HEK293 (cell line): Measurements from ENCODE around the gene SUCO.

Source experiments
- CTCF ChIA-PET: fragments of 350-600 bp; formaldehyde crosslinking; extraction: SDS; loops from one replicate; lab custom pipeline; 2021; ENCODE audit warnings: antibody characterized with exemption; lab: Yijun Ruan, JAX
- POLR2A ChIA-PET: fragments of 300-600 bp; formaldehyde crosslinking; extraction: SDS; loops from one replicate; lab custom pipeline; 2020; ENCODE audit warnings: antibody characterized with exemption, inconsistent platforms; lab: Yijun Ruan, JAX
- H3K27ac ChIP-seq: fragments of 200-500 bp; sonication (Bioruptor generic); 2 replicates; pipeline ENCODE4 v1.5.1; 2014; ENCODE audit warnings: low read depth, low read length, control low read depth, inconsistent platforms; ENCODE audit errors: extremely low read depth
- H3K36me3 ChIP-seq, 2 experiments: fragments of 200-500 bp in 1 of 2; sonication (Bioruptor generic) in 1 of 2; 1 replicate in 1 of 2; 2 replicates in 1 of 2; pipeline ENCODE4 v1.5.1; 2014 to 2017; ENCODE audit warnings: inconsistent platforms in 2 of 2, low read length in 2 of 2; ENCODE audit not compliant: control insufficient read depth in 2 of 2, insufficient read depth in 1 of 2
- H3K4me1 ChIP-seq: fragments of 200-500 bp; sonication (Bioruptor generic); 2 replicates; pipeline ENCODE4 v1.5.1; 2014; ENCODE audit warnings: mild to moderate bottlenecking, low read length, inconsistent platforms; ENCODE audit not compliant: control insufficient read depth, insufficient read depth
- H3K4me3 ChIP-seq: 2 replicates; pipeline ENCODE4 v1.5.1; 2011; ENCODE audit warnings: low read depth, mild to moderate bottlenecking, control low read depth, low read length, moderate library complexity
- H3K9me3 ChIP-seq: fragments of 200-500 bp; sonication (Bioruptor generic); 2 replicates; pipeline ENCODE4 v1.5.1; 2014; ENCODE audit warnings: low read depth, low read length, inconsistent platforms; ENCODE audit not compliant: control insufficient read depth, insufficient read depth
- BCL11A ChIP-seq: fragments of 450-650 bp; formaldehyde crosslinking; IDR thresholded peaks from 2 replicates; pipeline ENCODE4 v1.5.1; 2016; ENCODE audit warnings: low read depth, missing biosample characterization, missing genetic modification characterization
- SETDB1 ChIP-seq: IDR thresholded peaks from one replicate; pipeline ENCODE4 v1.6.1; 2017; ENCODE audit warnings: mild to moderate bottlenecking, low read length, moderate library complexity, mixed read lengths; ENCODE audit not compliant: insufficient read length
- SP2 ChIP-seq: fragments of 450-650 bp; formaldehyde crosslinking; IDR thresholded peaks from 2 replicates; pipeline ENCODE4 v1.5.1; 2016; ENCODE audit warnings: missing biosample characterization, missing genetic modification characterization
- ZBTB10 ChIP-seq: fragments of 450-650 bp; formaldehyde crosslinking; IDR thresholded peaks from 2 replicates; pipeline ENCODE4 v1.5.1; 2016; ENCODE audit warnings: missing biosample characterization, missing genetic modification characterization
- ZBTB48 ChIP-seq: fragments of 450-650 bp; formaldehyde crosslinking; IDR thresholded peaks from 2 replicates; pipeline ENCODE4 v1.5.1; 2016; ENCODE audit warnings: missing biosample characterization, missing genetic modification characterization
- ZFP41 ChIP-seq: fragments of 450-650 bp; formaldehyde crosslinking; IDR thresholded peaks from 2 replicates; pipeline ENCODE4 v1.5.1; 2016; ENCODE audit warnings: missing biosample characterization, missing genetic modification characterization, borderline replicate concordance
- ZNF132 ChIP-seq: fragments of 450-650 bp; formaldehyde crosslinking; IDR thresholded peaks from 2 replicates; pipeline ENCODE4 v1.5.1; 2017; ENCODE audit warnings: missing biosample characterization, missing genetic modification characterization, borderline replicate concordance
- ZNF175 ChIP-seq: fragments of 450-650 bp; formaldehyde crosslinking; IDR thresholded peaks from 2 replicates; pipeline ENCODE4 v1.5.1; 2016; ENCODE audit warnings: missing biosample characterization, missing genetic modification characterization
- ZNF221 ChIP-seq: fragments of 450-650 bp; formaldehyde crosslinking; IDR thresholded peaks from 2 replicates; pipeline ENCODE4 v1.5.1; 2017; ENCODE audit warnings: missing biosample characterization, missing genetic modification characterization, borderline replicate concordance
- ZNF292 ChIP-seq: fragments of 450-650 bp; formaldehyde crosslinking; IDR thresholded peaks from 2 replicates; pipeline ENCODE4 v1.5.1; 2016; ENCODE audit warnings: low read depth, missing biosample characterization, missing genetic modification characterization, borderline replicate concordance
- ZNF510 ChIP-seq: fragments of 450-650 bp; formaldehyde crosslinking; IDR thresholded peaks from 2 replicates; pipeline ENCODE4 v1.5.1; 2018; ENCODE audit warnings: mild to moderate bottlenecking, missing genetic modification characterization, missing biosample characterization; ENCODE audit not compliant: insufficient replicate concordance
- ZNF521 ChIP-seq: fragments of 450-650 bp; formaldehyde crosslinking; IDR thresholded peaks from 2 replicates; pipeline ENCODE4 v1.5.1; 2017; ENCODE audit warnings: missing biosample characterization, mild to moderate bottlenecking, missing genetic modification characterization
- ZNF549 ChIP-seq: fragments of 450-650 bp; IDR thresholded peaks from 2 replicates; pipeline ENCODE4 v1.5.1; 2018; ENCODE audit warnings: missing biosample characterization, missing genetic modification characterization, mild to moderate bottlenecking, inconsistent platforms, moderate library complexity
- ZNF558 ChIP-seq: fragments of 450-650 bp; formaldehyde crosslinking; IDR thresholded peaks from 2 replicates; pipeline ENCODE4 v1.5.1; 2016; ENCODE audit warnings: missing biosample characterization, missing genetic modification characterization
- ZNF596 ChIP-seq: fragments of 450-650 bp; IDR thresholded peaks from 2 replicates; pipeline ENCODE4 v1.5.0; 2018; ENCODE audit warnings: missing biosample characterization, mild to moderate bottlenecking, missing genetic modification characterization, moderate library complexity
- ZNF600 ChIP-seq: fragments of 450-650 bp; formaldehyde crosslinking; IDR thresholded peaks from 2 replicates; pipeline ENCODE4 v1.5.1; 2016; ENCODE audit warnings: missing biosample characterization, missing genetic modification characterization
- ZNF692 ChIP-seq: fragments of 450-650 bp; formaldehyde crosslinking; IDR thresholded peaks from 2 replicates; pipeline ENCODE4 v1.5.1; 2016; ENCODE audit warnings: missing biosample characterization, missing genetic modification characterization
- ZNF792 ChIP-seq: fragments of 450-650 bp; formaldehyde crosslinking; IDR thresholded peaks from 2 replicates; pipeline ENCODE4 v1.5.1; 2016; ENCODE audit warnings: missing biosample characterization, missing genetic modification characterization
- ZNF830 ChIP-seq: fragments of 450-650 bp; IDR thresholded peaks from 2 replicates; pipeline ENCODE4 v1.5.0; 2018; ENCODE audit warnings: missing biosample characterization, missing genetic modification characterization, low read depth, mild to moderate bottlenecking, moderate library complexity
- TF ChIP-seq, protein P1 (sequence below): fragments of 450-650 bp; formaldehyde crosslinking; IDR thresholded peaks from 2 replicates; pipeline ENCODE4 v1.5.1; 2016; ENCODE audit warnings: missing biosample characterization, missing genetic modification characterization
- TF ChIP-seq, protein P2 (sequence below): fragments of 450-650 bp; formaldehyde crosslinking; IDR thresholded peaks from 2 replicates; pipeline ENCODE4 v1.5.1; 2016; ENCODE audit warnings: missing biosample characterization, missing genetic modification characterization
- TF ChIP-seq, protein P3 (sequence below): fragments of 450-650 bp; formaldehyde crosslinking; IDR thresholded peaks from 2 replicates; pipeline ENCODE4 v1.5.1; 2016; ENCODE audit warnings: missing biosample characterization, missing genetic modification characterization, low read depth
- TF ChIP-seq, protein P4 (sequence below): fragments of 450-650 bp; formaldehyde crosslinking; IDR thresholded peaks from 2 replicates; pipeline ENCODE4 v1.5.1; 2016; ENCODE audit warnings: missing biosample characterization, missing genetic modification characterization

SUCO gene

GRCh38 chr1:172627702-172628101 lies 94.8 kb downstream of the SUCO start:
- H3K27ac ChIP-seq = no peak overlapping the region
- TF ChIP-seq, protein P1, sequence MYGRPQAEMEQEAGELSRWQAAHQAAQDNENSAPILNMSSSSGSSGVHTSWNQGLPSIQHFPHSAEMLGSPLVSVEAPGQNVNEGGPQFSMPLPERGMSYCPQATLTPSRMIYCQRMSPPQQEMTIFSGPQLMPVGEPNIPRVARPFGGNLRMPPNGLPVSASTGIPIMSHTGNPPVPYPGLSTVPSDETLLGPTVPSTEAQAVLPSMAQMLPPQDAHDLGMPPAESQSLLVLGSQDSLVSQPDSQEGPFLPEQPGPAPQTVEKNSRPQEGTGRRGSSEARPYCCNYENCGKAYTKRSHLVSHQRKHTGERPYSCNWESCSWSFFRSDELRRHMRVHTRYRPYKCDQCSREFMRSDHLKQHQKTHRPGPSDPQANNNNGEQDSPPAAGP (tag by site-specific recombination) = no peak
- no peak for TF ChIP-seq ZNF596 (tag by site-specific recombination)
- TF ChIP-seq ZFP41 = no peak
- TF ChIP-seq ZNF521 = no peak
- no peak for TF ChIP-seq ZNF692 (tag by site-specific recombination)
- TF ChIP-seq, all 188 proteins: peak for 0
- Histone ChIP-seq H3K4me1 (no peaks in the 10 kb centered on the region), H3K9me3 (no peaks in the 10 kb centered on the region), H3K36me3 (no peaks in the 10 kb centered on the region), H3K4me3 (no peak overlapping the region)
- CTCF ChIA-PET = no interaction called here
- POLR2A ChIA-PET = no interaction called here

DNA sequence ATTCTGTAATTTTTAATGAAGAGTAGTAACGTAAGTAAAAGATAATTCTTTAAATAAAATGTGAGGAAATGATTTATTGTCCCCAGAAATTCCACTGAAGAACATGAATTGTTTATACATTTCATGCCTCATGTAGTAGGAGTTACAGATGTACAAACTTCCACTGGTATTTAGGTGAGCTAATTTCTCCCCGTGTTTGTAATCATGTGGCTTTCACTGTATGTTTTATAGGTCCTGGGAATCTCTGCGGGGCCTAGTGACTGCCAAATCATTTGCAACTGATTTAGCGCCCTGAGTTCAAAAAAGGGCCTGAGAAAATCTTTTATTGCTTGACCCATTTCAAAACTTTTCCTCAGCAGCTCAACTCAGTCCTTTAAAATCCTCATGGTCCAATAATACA lies 95.5 kb downstream of the SUCO start:
- H3K9me3 ChIP-seq = no peaks in the 10 kb centered on the region
- TF ChIP-seq, protein P2, sequence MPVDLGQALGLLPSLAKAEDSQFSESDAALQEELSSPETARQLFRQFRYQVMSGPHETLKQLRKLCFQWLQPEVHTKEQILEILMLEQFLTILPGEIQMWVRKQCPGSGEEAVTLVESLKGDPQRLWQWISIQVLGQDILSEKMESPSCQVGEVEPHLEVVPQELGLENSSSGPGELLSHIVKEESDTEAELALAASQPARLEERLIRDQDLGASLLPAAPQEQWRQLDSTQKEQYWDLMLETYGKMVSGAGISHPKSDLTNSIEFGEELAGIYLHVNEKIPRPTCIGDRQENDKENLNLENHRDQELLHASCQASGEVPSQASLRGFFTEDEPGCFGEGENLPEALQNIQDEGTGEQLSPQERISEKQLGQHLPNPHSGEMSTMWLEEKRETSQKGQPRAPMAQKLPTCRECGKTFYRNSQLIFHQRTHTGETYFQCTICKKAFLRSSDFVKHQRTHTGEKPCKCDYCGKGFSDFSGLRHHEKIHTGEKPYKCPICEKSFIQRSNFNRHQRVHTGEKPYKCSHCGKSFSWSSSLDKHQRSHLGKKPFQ (tag by site-specific recombination) = no peak
- TF ChIP-seq ZBTB48 (tag by site-specific recombination) = no peak
- TF ChIP-seq ZNF510 (tag by site-specific recombination) = no peak
- no peak for TF ChIP-seq ZNF549 (tag by site-specific recombination)
- no peak for TF ChIP-seq SETDB1
- no peak for TF ChIP-seq ZNF830 (tag by site-specific recombination)
- no peak for TF ChIP-seq ZNF792 (tag by site-specific recombination)
- no peak for TF ChIP-seq ZNF600 (tag by site-specific recombination)
- no peak for TF ChIP-seq ZNF132 (tag by site-specific recombination)
- TF ChIP-seq, protein P3, sequence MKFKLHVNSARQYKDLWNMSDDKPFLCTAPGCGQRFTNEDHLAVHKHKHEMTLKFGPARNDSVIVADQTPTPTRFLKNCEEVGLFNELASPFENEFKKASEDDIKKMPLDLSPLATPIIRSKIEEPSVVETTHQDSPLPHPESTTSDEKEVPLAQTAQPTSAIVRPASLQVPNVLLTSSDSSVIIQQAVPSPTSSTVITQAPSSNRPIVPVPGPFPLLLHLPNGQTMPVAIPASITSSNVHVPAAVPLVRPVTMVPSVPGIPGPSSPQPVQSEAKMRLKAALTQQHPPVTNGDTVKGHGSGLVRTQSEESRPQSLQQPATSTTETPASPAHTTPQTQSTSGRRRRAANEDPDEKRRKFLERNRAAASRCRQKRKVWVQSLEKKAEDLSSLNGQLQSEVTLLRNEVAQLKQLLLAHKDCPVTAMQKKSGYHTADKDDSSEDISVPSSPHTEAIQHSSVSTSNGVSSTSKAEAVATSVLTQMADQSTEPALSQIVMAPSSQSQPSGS (tag by site-specific recombination) = no peak
- no peak for TF ChIP-seq BCL11A
- TF ChIP-seq, protein P4, sequence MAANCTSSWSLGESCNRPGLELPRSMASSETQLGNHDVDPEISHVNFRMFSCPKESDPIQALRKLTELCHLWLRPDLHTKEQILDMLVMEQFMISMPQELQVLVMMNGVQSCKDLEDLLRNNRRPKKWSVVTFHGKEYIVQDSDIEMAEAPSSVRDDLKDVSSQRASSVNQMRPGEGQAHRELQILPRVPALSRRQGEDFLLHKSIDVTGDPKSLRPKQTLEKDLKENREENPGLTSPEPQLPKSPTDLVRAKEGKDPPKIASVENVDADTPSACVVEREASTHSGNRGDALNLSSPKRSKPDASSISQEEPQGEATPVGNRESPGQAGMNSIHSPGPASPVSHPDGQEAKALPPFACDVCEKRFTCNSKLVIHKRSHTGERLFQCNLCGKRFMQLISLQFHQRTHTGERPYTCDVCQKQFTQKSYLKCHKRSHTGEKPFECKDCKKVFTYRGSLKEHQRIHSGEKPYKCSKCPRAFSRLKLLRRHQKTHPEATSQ (tag by site-specific recombination) = no peak
- TF ChIP-seq ZNF558 (tag by site-specific recombination) = no peak
- TF ChIP-seq ZBTB10 (tag by site-specific recombination) = no peak
- TF ChIP-seq ZNF521 = no peak
- TF ChIP-seq ZNF221 (tag by site-specific recombination) = no peak
- TF ChIP-seq ZNF175 (tag by site-specific recombination) = no peak
- TF ChIP-seq ZNF292 (tag by site-specific recombination) = no peak
- TF ChIP-seq SP2 (tag by site-specific recombination) = no peak
- H3K4me3 ChIP-seq = no peak overlapping the region
- H3K27ac ChIP-seq = no peak overlapping the region
- CTCF ChIA-PET = interaction anchor here (0.5 kb wide), 1 partner anchor 216 kb away, joined by 3 read pairs; no protein-coding TSS in a partner anchor
- POLR2A ChIA-PET = no interaction called here
- no peaks in the 10 kb centered on the region for H3K36me3 ChIP-seq
- no peaks in the 10 kb centered on the region for H3K4me1 ChIP-seq
